OCI-LY3 (cell line): ENCODE data around the gene SEC14L1.

Source experiments
- EZH2phosphoT487 ChIP-seq: fragments of 200-600 bp; shearing (Covaris generic); IDR thresholded peaks from 2 replicates; pipeline ENCODE4 v1.6.1; 2018; ENCODE audit warnings: antibody characterized with exemption, mixed run types, low read depth
- TF ChIP-seq, protein P1 (sequence below): fragments of 200-600, 300-600 bp; sonication (generic); IDR thresholded peaks from 2 replicates; pipeline ENCODE4 v1.5.1; 2014; ENCODE audit warnings: antibody characterized with exemption, low read length, low read depth

DNA sequence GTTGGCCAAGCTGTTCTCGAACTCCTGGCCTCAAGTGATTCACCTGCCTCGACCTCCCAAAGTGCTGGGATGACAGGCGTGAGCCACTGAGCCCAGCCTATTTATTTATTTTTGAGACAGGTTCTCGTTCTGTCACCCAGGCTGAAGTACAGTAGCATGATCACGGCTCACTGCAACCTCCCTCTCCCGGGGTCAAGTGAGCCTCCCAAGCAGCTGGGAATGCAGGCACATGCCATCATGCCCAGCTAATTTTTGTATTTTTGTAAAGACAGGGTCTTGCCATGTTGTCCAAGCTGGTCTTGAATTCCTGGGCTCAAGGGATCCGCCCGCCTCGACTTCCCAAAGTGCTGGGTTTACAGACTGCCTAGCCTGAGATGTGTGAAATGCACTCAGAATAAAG, 10.2 kb upstream of the SEC14L1 start:
- TF ChIP-seq, protein P1, sequence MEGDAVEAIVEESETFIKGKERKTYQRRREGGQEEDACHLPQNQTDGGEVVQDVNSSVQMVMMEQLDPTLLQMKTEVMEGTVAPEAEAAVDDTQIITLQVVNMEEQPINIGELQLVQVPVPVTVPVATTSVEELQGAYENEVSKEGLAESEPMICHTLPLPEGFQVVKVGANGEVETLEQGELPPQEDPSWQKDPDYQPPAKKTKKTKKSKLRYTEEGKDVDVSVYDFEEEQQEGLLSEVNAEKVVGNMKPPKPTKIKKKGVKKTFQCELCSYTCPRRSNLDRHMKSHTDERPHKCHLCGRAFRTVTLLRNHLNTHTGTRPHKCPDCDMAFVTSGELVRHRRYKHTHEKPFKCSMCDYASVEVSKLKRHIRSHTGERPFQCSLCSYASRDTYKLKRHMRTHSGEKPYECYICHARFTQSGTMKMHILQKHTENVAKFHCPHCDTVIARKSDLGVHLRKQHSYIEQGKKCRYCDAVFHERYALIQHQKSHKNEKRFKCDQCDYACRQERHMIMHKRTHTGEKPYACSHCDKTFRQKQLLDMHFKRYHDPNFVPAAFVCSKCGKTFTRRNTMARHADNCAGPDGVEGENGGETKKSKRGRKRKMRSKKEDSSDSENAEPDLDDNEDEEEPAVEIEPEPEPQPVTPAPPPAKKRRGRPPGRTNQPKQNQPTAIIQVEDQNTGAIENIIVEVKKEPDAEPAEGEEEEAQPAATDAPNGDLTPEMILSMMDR = no peak
- TF ChIP-seq EZH2phosphoT487 = no peak
